Measurements from ENCODE around the gene LPAR2.
"Not testable (repeated sequence)": the region's sequence is repeated elsewhere in the genome, so short reads cannot be mapped to it uniquely, and the experiment has no call there.

LPAR2 gene

DNA sequence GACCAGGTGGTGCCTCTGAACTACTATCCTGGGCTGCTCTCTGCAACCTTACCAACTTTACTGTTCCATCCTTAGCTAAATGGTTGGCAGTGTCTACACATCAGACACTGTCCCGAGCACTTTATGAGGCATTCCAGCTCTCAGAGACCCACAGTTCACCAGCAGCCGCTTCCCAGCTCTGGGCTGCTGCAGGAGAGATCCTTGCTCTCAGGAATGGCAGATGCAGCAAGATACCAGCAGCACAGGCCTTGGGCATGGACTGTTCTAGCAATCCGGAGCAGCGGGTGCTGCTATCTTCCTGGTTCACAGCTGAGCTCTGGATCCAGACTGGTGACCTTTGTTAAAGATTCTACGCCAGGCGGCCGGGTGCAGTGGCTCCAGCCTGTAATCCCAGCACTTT lies 3.3 kb upstream of the LPAR2 start:
- no peak for DNase-seq (ENCODE audit: low read depth in 2 of 2)

GRCh38 chr19:19630426-19630825 lies 2.4 kb upstream of the LPAR2 start:
- no peak for DNase-seq (ENCODE audit: low read depth in 2 of 2)

DNA sequence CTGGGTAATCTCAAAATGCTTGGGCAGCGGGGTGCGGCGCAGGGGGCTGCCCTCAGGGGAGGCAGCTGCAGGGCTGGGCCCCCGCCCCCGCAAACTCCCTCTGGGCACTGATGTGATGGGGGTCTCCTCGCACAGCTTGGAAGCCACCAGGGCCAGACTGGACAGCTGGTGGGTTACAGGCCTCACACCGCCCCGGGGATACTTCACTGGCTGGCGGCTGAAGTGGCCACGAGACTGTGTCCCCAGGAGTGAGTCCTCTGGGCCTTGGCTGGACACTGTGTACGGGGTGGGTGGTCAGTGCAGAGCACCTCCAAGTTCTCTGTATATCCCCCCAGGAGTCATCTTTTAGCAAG lies 2.0 kb upstream of the LPAR2 start:
- DNase-seq (ENCODE audit: low read depth in 2 of 2): no peak

- peak in 1 of 2 donors; percentile 39 for DNase-seq (ENCODE audit: low read depth in 2 of 2)
These were observed 598 bp upstream of the LPAR2 start for GRCh38 chr19:19628501-19629134.

DNA sequence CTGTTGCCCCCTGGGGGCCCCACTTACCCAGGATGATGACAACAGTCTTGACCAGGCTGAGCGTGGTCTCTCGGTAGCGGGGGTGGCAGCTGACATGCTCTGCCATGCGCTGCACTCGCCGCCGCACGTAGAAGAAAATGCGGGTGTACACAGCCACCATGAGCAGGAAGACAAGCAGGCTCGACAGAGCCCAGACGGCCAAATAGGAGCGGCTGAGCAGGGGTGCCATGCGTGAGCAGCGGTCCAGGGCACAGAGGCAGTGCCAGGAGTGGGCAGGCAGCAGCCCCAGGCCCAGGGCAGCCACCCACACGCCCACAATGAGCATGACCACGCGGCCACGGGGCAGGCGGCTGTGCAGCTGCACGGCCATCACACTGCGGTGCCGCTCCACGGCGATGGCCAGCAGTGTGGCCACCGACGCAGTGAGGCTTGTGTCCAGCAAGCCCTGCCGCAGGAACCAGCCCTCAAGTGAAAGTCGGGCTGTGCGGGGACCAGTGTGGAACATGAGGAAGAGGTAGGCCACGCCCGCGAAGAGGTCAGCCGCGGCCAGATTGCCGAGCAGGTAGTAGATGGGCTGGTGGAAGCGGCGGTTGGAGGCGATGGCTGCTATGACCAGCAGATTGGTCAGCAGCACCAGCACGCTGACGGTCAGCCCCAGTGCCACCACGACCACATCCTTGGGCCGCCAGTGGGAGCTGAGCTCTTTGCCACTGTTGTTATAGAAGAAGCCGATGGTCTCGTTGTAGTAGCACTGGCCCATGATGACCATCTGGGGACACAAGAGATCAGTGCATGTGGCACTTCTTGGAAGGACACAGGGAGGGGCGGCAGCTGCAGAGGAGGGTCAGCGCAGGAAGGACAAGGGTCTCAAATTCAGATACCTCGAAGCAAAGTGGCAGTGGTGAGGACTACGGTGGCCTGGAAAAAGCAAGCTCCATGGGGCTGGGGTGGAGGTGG lies 1.2 kb downstream of the LPAR2 start:
- no peak for DNase-seq (ENCODE audit: low read depth in 2 of 2)

DNA sequence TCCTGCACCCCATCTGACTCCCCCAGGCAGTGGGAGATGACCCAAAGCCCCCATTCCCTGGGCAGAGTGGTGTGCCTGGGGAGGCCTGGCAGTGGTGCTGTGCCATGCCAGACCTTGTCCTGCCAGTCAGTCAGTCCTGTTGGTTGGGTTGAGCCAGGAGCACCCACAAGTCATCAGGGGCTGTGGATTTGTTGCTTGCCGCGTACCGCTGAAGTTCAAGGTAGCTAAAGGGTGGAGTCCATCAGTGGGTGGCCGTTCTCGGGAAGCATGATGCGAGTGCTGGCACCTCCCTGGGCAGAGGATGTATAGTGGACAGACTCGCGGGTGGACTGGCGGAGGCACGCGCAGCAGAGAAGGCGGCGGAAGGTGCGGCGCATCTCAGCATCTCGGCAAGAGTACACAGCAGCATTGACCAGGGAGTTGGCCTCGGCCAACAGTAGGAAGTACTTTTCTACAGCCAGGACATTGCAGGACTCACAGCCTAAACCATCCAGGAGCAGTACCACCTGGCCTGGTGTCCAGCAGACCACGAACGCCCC lies 3.9 kb downstream of the LPAR2 start:
- DNase-seq (ENCODE audit: low read depth in 2 of 2): no peak

GRCh38 chr19:19623383-19623782 lies 4.6 kb downstream of the LPAR2 start:
- no peak for DNase-seq (ENCODE audit: low read depth in 2 of 2)

- no peak for DNase-seq (ENCODE audit: low read depth in 2 of 2)
These were observed 8.2 kb downstream of the LPAR2 start for GRCh38 chr19:19619849-19620210.

DNA sequence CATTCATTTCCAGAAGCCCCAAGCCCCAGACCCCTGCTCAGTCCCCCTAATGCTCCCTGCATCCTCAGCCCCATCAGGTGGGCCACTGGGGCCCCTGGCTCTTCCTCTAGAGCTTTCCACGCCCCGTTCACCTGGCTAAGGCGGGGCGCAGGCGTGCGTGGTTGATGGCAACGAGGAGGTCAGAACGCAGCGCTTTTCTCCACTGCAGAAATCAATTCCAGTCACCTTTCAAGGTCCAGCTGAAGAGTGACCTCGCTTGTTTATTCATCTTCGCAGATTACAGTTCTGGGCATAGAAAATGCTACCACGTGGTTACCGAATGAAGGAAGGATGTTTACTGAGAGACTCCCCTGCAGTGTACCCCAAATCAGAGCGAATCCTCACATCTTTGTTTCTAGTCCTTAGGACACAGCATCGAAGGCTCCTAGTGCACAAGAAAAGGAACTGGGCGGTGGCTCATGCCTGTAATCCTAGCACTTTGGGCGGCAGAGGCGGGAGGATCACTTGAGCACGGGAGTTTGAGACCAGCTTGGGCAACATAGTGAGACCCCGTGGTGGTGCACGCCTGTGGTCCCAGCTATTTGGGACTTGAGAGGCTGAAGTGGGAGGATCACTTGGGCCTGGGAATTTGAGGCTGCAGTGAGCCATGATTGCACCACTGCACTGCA lies 8.7 kb downstream of the LPAR2 start:
- DNase-seq (ENCODE audit: low read depth in 2 of 2): no peak

- DNase-seq (ENCODE audit: low read depth in 2 of 2): peak; percentile 99
These were observed 9.6 kb downstream of the LPAR2 start, which contains the start of gene PBX4 for GRCh38 chr19:19618219-19619051. Gene PBX4 (minus strand): TSS chr19:19618687. CDS start chr19:19618629, 58 bp downstream.

GRCh38 chr19:19615086-19615485 lies 12.9 kb downstream of the LPAR2 start:
- no peak for DNase-seq (ENCODE audit: low read depth in 2 of 2)

DNA sequence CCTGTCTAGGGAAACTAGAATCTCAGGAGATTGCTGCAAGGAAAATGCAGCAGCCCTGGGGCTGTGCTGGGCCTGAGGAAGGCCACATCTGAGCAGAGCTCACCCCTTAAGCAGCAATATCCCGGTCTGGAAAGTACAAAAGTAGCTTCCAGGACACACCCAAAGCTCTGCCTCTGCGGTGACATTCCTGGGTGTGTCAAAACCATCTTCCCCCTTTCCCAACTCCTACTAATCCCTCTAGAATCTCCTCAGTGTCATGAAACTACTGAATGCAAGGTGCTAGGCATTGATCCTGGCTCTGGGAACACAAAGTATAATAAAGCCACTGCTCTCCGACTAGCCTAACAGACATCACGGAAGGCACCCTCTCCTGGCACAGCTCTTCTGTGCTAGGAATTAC lies 14.5 kb downstream of the LPAR2 start:
- DNase-seq (ENCODE audit: low read depth in 2 of 2): no peak

- no peak for DNase-seq (ENCODE audit: low read depth in 2 of 2)
These were observed 17.4 kb downstream of the LPAR2 start for GRCh38 chr19:19610376-19611202.

- not testable (repeated sequence) for DNase-seq (ENCODE audit: low read depth in 2 of 2)
These were observed 21.3 kb downstream of the LPAR2 start for GRCh38 chr19:19606686-19607085.

DNA sequence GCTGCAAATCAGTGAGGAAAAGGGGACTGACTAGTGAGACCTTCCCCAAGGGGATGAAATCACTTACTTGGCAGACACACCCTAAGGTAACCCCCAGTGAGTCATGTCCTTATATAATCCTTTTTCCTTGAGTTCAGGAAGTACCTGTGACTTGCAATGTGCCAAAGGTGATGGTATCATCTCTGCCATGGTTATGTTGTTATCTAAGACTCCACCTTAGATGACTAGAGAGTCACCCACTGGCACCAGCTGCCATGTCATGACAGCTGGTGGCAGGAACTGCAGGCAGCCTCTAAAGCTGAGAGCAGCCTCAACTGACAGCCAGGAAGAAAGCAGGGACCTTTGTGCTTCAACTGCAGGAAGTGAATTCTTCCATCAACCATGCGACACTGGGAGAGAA lies 22.0 kb downstream of the LPAR2 start:
- no peak for DNase-seq (ENCODE audit: low read depth in 2 of 2)

DNA sequence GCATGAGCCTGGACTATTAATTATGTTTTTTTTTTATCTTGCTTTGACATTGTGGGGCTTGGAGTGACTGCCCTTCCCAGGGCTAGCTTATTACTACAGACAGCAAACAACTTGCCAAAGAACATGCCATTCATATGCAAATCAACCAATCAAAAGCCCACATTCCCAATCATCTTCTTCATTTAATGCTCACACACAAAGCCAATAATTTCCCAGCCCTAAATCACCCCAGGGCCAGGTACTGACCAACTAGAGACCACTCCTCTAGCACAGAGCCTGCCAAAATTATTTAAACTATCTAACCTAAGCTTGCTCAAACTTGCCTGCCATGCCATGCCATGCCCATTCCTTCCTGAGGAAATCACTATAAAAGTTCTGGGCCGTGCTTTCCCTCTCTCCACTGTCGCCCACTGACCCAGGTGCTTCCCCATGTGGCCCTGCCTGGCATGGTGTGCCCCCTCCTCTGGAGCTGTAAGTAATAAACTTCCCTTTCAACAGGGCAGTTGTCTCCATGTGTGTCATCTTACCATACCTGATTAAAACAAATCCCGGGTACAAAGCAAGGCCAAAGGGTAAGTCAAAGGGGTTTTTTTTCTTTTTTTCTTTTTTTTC lies 25.2 kb downstream of the LPAR2 start:
- no peak for DNase-seq (ENCODE audit: low read depth in 2 of 2)

DNA sequence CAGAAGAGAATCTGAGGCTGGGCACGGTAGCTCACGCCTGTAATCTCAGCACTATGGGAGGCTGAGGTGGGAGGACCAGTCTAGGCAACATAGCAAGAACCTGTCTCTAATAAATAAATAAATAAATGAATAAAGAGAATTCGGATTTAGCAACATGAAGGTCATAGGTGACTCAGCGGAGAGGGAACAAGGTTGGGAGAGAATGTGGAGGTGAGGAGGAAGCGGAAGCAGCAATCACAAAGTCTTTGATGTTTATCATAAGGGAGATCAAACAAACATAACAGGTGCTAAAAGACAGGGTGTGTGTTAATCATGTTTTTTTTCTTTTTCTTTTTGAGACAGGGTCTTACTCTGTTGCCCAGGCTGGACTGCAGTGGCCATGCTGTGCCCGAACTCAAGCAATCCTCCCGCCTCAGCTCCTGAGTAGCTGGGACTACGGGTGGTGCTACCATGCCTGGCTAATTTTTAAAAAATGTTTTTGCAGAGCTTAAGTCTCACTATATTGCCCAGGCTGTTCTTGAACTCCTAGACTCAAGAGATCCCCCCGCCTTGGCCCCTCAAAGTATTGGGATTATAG lies 25.8 kb downstream of the LPAR2 start:
- no peak for DNase-seq (ENCODE audit: low read depth in 2 of 2)

- no peak for DNase-seq (ENCODE audit: low read depth in 2 of 2)
These were observed 27.2 kb downstream of the LPAR2 start for GRCh38 chr19:19600793-19601330.

DNA sequence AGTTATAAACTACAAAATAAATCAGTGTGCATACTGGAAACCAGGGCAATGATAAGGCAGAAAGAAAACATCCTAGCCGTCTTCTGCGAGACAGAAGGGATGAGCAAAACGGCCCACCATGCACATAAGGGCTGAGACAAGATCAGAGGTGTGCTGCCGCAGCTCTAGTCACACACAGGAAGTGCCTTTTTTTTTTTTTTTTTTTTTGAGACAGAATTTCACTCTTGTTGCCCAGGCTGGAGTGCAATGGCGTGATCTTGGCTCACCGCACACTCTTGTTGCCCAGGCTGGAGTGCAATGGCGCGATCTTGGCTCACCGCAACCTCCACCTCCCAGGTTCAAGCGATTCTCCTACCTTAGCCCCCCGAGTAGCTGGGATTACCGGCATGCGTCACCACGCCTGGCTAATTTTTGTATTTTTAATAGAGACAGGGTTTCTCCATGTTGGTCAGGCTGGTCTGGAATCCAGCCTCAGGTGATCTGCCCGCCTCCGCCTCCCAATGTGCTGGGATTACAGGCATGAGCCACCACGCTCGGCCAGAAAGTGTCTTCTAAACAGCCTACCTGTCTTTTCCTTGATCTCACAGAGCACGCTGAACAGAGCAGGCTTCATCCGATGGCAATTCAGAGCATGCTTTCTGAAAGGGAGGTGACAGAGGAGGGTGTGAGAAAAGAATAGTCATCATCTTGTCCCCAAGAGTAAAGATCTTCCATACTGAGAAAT lies 29.1 kb downstream of the LPAR2 start:
- peak; percentile 20 to 37 for DNase-seq (ENCODE audit: low read depth in 2 of 2)
